Right forelimb (tissue), 1 donor: Measurements from ENCODE around the gene FOSL1.

Experiments
- DNase-seq: peaks from one replicate; pipeline ENCODE4 v3.0.0-alpha.2; 2018

FOSL1 gene

GRCh38 chr11:65919141-65919572 lies 19.0 kb upstream of the FOSL1 start, which contains the start of gene DRAP1:
Gene DRAP1, plus strand, starts transcription at chr11:65919426. Its CDS starts 76 bp downstream, at chr11:65919502.
- peak; percentile 100 for DNase-seq

- no peak for DNase-seq
These were observed 18.3 kb upstream of the FOSL1 start, which contains the start of gene C11orf68 for GRCh38 chr11:65918211-65919140. Gene C11orf68, minus strand, starts transcription at chr11:65919062. Its CDS starts 31 bp downstream, at chr11:65919031.

GRCh38 chr11:65917434-65918210 lies 17.4 kb upstream of the FOSL1 start:
- no peak for DNase-seq

- DNase-seq, result no peak
These were observed 16.9 kb upstream of the FOSL1 start for GRCh38 chr11:65917077-65917433.

GRCh38 chr11:65916391-65916790 lies 16.2 kb upstream of the FOSL1 start:
- DNase-seq, result no peak

- no peak for DNase-seq
These were observed 15.6 kb upstream of the FOSL1 start for GRCh38 chr11:65915821-65916251.

GRCh38 chr11:65915101-65915820 lies 15.1 kb upstream of the FOSL1 start:
- DNase-seq, result no peak

GRCh38 chr11:65912845-65913244 lies 12.7 kb upstream of the FOSL1 start:
- no peak for DNase-seq

GRCh38 chr11:65911682-65912568 lies 11.7 kb upstream of the FOSL1 start:
- peak; percentile 75 for DNase-seq

GRCh38 chr11:65907878-65908277 lies 7.7 kb upstream of the FOSL1 start:
- DNase-seq, result no peak

GRCh38 chr11:65906602-65907001 lies 6.4 kb upstream of the FOSL1 start:
- DNase-seq, result no peak

- DNase-seq, result no peak
These were observed 3.5 kb upstream of the FOSL1 start for GRCh38 chr11:65903715-65904114.

GRCh38 chr11:65903068-65903481 lies 2.9 kb upstream of the FOSL1 start:
- DNase-seq, result no peak

GRCh38 chr11:65900899-65901180 lies 652 bp upstream of the FOSL1 start:
- no peak for DNase-seq

- no peak for DNase-seq
These were observed 648 bp downstream of the FOSL1 start for GRCh38 chr11:65899356-65900124.

GRCh38 chr11:65898656-65899355 lies 1.4 kb downstream of the FOSL1 start:
- no peak for DNase-seq

- DNase-seq, result no peak
These were observed 3.1 kb downstream of the FOSL1 start for GRCh38 chr11:65897020-65897471.

- DNase-seq, result no peak
These were observed 3.9 kb downstream of the FOSL1 start for GRCh38 chr11:65896034-65896999.

GRCh38 chr11:65895482-65895981 lies 4.7 kb downstream of the FOSL1 start:
- DNase-seq, result no peak
